ENCODE data around the gene CHCHD5.

The CHCHD5 gene

DNA sequence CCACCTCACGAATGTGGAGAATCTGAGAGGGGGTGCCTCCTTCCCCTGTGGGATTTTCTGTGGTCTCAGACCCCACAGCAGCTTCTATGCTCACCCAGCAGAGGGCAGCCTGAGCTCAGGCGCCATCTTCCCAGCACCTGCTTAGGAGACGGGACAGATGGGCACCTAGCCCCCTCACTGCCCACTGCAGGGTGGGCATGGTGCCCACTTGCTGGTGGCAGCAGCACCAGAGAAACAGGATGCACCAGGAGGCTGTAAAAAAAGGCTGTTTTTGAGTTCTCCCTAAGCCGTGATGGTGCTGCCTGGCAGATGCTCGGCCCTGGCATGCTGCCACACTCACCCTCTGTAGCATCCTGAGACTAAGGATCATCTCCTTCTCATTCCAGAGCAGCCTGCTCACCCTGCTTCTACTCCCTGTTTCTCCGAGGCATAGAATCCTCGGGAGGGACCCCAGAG is 42.2 kb downstream of the CHCHD5 start:
- peak; percentile 76 for DNase-seq

DNA sequence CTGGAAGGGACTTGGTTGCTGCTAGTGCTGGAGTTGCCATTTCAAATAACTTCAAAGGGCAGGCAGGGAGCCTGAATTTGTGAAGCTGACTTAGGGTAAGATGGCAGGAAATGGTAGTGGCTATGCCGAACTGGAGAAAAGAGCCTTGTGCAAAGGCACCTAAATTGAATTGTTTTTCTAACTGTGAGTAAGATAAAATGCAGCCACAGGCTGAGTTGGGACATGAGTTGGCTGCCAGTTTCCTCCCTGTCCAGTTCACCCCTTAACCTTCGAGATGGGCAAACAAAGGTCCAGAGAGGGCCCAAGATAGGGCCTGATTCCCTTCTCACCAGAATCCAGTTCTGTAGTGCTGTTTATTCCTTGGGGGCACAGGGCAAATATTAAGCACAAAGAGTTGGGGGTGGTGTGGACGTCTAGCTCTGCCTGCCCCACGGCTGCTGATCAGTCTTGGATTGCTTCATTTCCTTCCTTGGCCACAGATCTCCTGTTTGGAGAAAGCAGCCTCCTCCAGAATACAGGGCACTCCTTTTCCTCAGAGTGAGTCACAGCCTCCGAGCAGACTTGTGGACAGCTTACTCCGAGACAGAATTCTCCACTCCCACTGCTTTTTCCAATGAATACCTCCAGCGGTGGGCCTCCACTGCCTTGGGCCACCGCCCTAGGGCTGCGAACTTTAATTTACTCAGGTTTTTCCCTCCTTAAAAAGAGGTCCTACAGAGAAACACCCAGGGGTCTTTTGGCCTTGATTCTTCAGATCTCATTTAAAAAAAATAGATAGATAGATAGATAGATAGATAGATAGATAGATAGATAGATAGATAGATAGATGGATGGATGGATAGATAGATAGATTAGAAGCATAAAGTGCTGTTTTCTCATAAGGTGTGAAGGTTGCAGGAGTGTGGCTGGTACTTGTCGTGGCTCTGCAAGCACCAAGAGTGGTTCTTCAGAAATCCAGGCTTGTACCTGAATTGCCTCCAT is 42.9 kb downstream of the CHCHD5 start:
- DNase-seq = peak; percentile 42

DNA sequence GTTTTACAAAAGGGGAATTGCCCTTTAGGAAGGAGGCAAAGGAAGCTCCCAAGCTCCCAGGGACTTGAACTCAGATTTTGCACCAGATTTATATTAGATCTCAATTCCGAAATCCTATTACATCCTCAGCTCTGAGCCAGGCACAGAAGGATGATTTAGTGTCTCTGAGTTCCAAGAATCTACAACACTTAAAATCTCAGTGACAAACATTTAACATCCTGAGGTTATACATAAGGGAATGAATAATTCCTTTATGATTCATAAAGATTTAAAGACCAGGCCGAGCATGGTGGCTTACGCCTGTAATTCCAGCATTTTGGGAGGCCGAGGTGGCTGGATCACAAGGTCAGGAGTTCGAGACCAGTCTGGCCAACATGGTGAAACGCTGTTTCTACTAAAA is 44.8 kb downstream of the CHCHD5 start:
- no peak for DNase-seq

DNA sequence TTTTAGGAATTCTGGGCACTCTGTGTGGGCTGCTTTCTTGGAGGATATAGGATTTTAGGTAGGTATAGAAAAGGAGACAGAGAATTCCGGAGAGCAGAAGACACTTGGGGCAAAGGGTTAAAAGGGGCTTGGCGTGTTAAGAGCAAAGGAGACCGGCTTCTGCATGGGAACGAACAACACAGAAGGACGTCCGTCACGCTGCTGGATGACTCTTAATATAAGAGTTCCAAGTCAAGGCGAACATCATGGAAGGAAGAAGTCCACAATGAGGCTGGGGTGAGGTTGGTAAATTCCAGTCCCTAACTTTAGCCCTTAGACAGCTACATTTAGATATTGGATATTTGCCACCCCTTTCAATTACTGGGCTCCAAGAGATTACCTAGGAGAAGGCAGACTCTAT is 45.4 kb downstream of the CHCHD5 start:
- no peak for DNase-seq

DNA sequence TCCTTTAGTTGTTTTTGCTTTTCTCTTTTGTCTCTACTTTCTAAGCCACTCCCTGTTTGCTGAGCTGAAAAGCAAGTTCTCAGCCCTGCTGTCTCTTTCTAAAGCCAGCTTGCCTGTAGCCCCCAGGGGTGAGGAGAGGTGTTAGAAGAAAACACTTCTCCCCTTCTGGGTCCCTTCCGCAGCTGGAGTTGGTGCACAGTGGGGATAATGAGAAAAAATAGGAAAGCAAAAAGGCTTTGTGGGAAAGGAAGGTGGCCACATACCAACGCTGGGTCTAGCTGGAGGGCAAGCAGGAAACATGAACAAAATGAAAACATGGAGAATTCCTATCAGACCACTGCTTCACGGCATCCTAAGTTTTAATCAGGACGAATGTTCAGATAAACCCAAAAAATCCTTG is 45.9 kb downstream of the CHCHD5 start:
- no peak for DNase-seq

DNA sequence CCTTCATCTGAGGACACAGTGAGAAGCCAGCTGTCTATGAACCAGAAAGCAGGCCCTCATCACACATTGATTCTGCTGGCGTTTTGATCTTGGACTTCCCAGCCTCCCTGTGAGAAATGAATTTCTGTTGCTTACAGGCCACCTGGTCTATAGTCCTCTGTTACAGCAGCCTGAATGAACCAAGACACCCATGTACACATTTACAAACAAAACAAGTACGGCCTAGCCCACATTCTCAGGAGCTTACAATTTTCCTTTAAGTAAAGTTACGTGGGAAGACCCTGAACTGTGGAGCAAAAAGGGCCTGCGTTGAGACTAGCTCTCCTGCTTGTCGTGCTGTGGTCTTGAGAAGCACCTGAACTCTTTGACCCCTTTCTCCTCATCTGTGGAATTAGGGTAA is 49.3 kb downstream of the CHCHD5 start:
- DNase-seq = no peak

DNA sequence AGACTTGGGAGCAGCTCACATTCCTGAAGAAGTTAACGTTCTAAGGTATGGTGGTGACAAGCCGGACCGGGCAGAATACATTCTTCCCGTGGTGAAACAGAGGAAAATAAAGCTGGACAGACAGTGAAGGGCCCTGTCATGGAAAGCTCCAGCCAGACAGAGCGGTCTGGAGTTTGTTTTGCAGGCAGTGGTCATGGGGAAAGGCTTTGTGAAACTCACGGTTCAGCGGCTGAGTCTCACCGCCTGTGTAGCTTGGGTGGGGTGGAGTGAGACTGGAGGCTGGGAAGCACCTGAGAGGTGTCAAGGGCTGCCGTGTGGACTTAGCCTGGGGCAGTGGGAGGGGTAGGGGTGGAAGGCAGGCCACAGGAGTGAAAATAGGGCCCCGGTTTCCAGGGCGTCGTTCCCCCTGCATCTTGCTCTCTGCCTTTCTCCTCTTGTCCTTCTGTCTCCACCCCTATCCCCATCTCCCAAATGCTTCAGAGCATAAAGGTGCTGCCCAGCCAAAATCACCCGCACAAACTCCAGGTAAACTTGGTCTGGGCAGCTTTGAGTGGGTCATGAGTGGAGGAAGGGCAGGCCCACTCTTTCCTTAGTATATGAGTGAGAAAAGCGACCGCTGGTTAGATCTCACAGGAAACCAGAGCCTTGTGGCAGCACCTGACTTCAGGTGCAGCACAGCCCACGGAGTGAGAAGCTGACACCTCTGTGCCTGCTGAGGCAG is 49.9 kb downstream of the CHCHD5 start:
- no peak for DNase-seq

DNA sequence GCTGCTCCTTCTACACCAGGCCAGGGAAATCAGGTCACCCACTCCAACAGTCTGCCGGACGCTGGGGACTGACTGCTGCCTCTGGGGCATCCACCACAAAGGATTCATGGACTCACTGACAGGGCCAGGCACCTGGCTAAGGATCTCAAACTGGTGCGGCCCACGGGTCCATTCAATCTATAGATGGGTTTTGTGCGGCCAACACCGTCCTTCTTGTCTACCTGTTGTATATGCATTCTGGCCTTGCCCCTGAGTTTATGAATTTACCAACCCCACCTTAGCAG is 50.4 kb downstream of the CHCHD5 start:
- no peak for DNase-seq

DNA sequence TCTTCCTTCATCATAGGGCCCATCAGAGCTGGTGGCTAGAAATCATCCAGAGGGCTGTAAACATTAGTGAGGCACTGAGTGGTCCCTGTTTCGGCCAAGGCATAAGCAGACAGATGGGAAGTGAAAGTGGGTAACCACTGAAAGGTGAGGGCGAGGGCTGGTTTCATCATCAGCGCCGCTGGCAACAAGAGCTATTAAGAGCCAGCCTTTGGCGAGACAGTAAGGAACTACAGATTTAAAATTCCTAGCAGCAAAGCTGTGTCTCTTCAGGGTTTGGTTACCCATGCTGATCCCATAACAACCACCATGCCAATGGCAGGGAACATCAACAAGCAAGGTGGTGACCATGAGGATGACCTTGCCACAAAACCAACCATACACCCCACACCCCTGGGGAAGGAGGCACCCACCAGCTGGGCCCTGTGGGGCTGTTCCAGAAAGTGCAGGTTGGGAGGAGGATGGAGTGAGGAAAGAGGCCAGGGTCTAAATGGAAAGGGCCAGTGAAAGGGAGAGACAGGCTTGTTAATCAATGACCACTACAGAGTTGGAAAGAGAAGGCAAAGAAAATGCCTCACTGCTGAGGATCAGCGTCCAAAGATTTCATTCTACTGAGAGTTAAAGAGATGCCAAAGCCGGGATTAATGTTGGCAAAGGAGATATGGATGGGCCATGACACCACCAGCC is 52.3 kb downstream of the CHCHD5 start:
- DNase-seq = peak; percentile 48

DNA sequence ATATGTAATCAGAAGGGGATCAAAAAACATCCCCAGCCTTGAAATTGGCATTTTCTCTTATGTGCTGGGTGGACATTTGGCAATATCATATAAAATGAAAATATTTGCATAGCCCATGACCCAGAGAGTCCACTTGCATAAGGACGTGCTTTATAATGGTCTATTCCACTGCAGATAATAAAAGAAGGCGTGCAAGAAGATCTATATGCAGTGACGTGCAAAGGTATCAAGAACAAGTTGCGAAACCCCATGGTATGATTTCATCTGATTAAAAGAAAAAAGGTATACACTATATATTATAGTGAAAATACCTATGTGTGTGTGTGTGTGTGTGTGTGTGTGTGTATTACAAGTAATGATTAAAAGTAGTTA is 52.9 kb downstream of the CHCHD5 start:
- no peak for DNase-seq

All from activated CD4-positive, alpha-beta T cell treated with anti-CD3 and anti-CD28 coated beads, Interleukin-2, Interleukin-6, amounts not matched to agents 100 ng/mL and 50 ng/mL, durations not matched to agents 16 hours and 8 hours (primary cell).